Measurements from ENCODE around the gene TARBP1. TPM values are rescaled to one million over a fixed set of nuclear protein-coding genes. Genes with fewer than 3 reads are reported as not detected.

TARBP1 gene
- total and polyA plus RNA-seq, 2 of the 13 experiments (the other 11 are each of a cell fraction or from before 2014, with no cell fraction given): 37.7 to 67.0 TPM

DNA sequence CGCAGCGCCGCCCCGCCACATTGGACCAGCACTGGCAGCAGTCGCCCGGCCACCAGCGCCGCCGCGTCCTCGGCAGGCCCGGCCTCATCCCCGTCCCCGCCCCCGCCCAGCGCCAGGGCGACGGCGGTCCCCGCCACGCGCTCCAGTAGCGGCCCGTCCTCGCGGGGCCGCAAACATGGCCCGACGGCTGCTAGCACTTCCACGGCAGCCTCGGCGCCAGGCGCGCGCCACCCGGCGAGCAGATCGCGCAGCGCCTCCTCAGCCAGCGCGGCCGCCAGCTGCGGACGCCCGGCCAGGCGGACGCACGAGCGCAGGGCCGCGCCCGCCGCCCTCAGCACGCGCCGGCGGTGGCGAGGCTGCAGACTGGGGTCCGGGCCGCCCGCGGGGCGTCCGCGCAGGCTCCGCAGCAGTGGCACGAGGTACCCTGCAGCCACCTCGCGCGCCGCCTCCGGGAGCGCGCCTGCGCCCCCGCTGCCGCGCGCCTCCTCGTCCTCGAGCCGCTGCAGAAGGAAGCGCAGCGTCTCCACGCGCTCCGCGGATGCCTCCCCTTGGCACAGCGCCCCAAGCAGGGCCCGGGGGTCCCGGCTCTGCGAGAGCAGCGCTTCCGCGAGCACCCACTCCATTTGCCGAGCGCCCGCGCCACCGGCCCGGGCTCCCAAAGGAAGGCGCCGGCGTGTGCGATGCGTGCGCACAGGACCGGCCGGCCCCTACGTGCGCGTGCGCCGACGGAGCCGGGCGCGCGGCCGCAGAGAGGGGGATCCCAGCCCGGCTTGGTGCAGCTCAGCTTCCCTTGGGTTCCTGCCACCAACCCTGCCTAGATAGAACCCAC lies at the start of gene TARBP1 (continued):
- TF ChIP-seq MTA3 (CRISPR knock-in tag; IDR thresholded peaks at IDR 0.05) (no peak), ZNF777 (CRISPR knock-in tag; IDR thresholded peaks at IDR 0.05) (peak; percentile 96), KDM1A (CRISPR knock-in tag; IDR thresholded peaks at IDR 0.05) (no peak), ATF7 (IDR thresholded peaks at IDR 0.05) (no peak), ATF7 (CRISPR knock-in tag; IDR thresholded peaks at IDR 0.05) (no peak), GZF1 (CRISPR knock-in tag; IDR thresholded peaks at IDR 0.05) (no peak), SALL2 (CRISPR knock-in tag; IDR thresholded peaks at IDR 0.05) (peak; percentile 53; the same call in 1 of the 2 replicates), SRSF9 (IDR thresholded peaks at IDR 0.05; ENCODE audit: borderline replicate concordance, insufficient read depth, low read depth, low read length, poor library complexity, severe bottlenecking) (no peak), YY1 (IDR thresholded peaks at IDR 0.05; ENCODE audit: insufficient read depth, insufficient replicate concordance, low read depth, low read length) (peak; percentile 71), ZNF264 (CRISPR knock-in tag; IDR thresholded peaks at IDR 0.05) (no peak), TBX3 (IDR thresholded peaks at IDR 0.05; ENCODE audit: borderline replicate concordance) (no peak), ZNF251 (CRISPR knock-in tag; IDR thresholded peaks at IDR 0.05) (no peak), ZFYVE20 (CRISPR knock-in tag; IDR thresholded peaks at IDR 0.05; ENCODE audit: borderline replicate concordance, low read depth) (0 out of 2 replicates have a peak, but pooled peaks have one; percentile 22), MXD4 (CRISPR knock-in tag; IDR thresholded peaks at IDR 0.05) (no peak), ZNF556 (CRISPR knock-in tag; IDR thresholded peaks at IDR 0.05; ENCODE audit: borderline replicate concordance) (no peak), ZNF678 (CRISPR knock-in tag; IDR thresholded peaks at IDR 0.05) (no peak; the same call in 1 of the 2 replicates), ZNF354B (CRISPR knock-in tag; IDR thresholded peaks at IDR 0.05) (no peak), MIER3 (CRISPR knock-in tag; IDR thresholded peaks at IDR 0.05; ENCODE audit: borderline replicate concordance) (no peak), CAMTA2 (CRISPR knock-in tag; IDR thresholded peaks at IDR 0.05; ENCODE audit: borderline replicate concordance) (0 out of 2 replicates have a peak, but pooled peaks have one; percentile 43), ZNF616 (CRISPR knock-in tag; IDR thresholded peaks at IDR 0.05; ENCODE audit: low read depth) (no peak; the same call in 1 of the 2 replicates)
- TF ChIP-seq, protein P1, sequence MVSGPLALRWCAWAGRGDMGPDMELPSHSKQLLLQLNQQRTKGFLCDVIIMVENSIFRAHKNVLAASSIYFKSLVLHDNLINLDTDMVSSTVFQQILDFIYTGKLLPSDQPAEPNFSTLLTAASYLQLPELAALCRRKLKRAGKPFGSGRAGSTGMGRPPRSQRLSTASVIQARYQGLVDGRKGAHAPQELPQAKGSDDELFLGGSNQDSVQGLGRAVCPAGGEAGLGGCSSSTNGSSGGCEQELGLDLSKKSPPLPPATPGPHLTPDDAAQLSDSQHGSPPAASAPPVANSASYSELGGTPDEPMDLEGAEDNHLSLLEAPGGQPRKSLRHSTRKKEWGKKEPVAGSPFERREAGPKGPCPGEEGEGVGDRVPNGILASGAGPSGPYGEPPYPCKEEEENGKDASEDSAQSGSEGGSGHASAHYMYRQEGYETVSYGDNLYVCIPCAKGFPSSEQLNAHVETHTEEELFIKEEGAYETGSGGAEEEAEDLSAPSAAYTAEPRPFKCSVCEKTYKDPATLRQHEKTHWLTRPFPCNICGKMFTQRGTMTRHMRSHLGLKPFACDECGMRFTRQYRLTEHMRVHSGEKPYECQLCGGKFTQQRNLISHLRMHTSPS (CRISPR knock-in tag; IDR thresholded peaks at IDR 0.05; ENCODE audit: low read depth): no peak
- TF ChIP-seq, protein P2, sequence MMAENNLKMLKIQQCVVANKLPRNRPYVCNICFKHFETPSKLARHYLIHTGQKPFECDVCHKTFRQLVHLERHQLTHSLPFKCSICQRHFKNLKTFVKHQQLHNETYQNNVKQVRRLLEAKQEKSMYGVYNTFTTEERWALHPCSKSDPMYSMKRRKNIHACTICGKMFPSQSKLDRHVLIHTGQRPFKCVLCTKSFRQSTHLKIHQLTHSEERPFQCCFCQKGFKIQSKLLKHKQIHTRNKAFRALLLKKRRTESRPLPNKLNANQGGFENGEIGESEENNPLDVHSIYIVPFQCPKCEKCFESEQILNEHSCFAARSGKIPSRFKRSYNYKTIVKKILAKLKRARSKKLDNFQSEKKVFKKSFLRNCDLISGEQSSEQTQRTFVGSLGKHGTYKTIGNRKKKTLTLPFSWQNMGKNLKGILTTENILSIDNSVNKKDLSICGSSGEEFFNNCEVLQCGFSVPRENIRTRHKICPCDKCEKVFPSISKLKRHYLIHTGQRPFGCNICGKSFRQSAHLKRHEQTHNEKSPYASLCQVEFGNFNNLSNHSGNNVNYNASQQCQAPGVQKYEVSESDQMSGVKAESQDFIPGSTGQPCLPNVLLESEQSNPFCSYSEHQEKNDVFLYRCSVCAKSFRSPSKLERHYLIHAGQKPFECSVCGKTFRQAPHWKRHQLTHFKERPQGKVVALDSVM (CRISPR knock-in tag; IDR thresholded peaks at IDR 0.05): peak; percentile 33; the same call in 1 of the 2 replicates
- TF ChIP-seq, protein P3, sequence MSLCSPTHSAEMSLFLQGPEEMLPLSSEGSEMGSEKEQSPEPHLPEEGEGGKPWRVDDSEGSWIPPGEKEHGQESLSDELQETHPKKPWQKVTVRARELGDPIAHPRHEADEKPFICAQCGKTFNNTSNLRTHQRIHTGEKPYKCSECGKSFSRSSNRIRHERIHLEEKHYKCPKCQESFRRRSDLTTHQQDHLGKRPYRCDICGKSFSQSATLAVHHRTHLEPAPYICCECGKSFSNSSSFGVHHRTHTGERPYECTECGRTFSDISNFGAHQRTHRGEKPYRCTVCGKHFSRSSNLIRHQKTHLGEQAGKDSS (CRISPR knock-in tag; IDR thresholded peaks at IDR 0.05; ENCODE audit: borderline replicate concordance, low read depth): no peak
- TF ChIP-seq, protein P4, sequence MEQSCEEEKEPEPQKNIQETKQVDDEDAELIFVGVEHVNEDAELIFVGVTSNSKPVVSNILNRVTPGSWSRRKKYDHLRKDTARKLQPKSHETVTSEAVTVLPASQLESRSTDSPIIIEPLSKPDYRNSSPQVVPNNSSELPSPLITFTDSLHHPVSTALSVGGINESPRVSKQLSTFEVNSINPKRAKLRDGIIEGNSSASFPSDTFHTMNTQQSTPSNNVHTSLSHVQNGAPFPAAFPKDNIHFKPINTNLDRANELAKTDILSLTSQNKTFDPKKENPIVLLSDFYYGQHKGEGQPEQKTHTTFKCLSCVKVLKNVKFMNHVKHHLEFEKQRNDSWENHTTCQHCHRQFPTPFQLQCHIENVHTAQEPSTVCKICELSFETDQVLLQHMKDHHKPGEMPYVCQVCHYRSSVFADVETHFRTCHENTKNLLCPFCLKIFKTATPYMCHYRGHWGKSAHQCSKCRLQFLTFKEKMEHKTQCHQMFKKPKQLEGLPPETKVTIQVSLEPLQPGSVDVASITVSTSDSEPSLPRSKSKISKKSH (CRISPR knock-in tag; IDR thresholded peaks at IDR 0.05; ENCODE audit: borderline replicate concordance): no peak
